NCI-H510A treated with DMSO at 0.1 percent for 48 hours (cell line): Measurements from ENCODE around the gene MTOR.
"Not testable (repeated sequence)": the region's sequence is repeated elsewhere in the genome, so short reads cannot be mapped to it uniquely, and the experiment has no call there.

ENCODE experiments used
- DNase-seq: peaks from one replicate; lab custom pipeline; 2025; lab: John Stamatoyannopoulos, UW

MTOR gene

DNA sequence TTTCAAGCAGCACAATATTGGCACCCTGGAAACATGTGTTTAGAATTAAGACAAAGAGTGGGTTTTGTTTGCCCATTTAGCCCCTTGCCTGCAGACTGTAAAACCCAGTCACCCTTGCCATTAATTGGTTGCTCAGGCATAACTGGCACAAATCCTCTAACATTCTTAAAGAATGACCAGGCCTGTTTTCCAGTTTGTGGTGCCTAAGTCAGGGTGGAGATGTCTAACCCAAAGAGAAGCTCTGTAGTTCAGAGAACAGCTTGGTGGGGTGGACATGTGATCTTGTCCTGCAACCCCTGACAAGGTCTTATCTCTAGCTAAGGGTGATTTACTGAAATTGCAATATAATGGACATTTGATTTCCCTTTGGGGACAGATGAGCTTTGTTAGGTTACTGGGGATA is 82.0 kb downstream of the MTOR start:
- DNase-seq = no peak

DNA sequence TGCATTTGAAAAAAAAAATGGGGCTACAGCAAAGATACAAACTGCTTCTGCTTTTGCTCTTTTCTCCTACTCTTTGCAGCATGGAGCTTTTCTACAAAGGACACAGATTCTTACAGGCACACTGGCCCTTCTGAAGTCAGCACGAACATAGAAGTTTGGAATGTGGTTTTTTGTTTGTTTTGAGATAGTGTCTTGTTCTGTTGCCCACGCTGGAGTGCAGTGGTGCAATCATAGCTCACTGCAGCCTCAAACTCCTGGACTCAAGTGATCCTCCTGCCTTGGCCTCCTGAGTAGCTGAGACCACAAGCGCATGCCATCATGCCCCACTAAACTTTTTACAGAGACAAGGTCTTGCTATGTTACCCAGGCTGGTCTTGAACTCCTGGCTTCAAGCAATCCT is 82.6 kb downstream of the MTOR start:
- not testable (repeated sequence) for DNase-seq

DNA sequence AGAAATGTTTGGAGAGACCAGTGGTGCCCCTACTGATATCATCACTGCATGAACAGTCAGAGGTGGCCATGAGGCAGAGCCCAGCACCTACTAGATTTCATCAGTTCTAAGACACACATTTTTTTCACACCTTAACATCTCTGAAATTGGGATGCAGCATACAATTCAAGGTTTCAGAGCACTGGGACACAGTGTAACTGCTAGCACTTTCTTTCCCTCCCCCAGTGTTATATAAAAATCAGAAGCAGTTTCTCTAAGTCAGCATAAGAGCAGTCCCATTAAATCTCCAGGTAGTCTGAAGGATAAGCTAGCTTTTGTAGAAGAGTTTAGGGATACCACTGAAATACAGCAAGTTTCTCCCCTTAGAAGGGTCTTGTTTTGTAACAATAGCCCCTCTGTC is 83.2 kb downstream of the MTOR start:
- no peak for DNase-seq

DNA sequence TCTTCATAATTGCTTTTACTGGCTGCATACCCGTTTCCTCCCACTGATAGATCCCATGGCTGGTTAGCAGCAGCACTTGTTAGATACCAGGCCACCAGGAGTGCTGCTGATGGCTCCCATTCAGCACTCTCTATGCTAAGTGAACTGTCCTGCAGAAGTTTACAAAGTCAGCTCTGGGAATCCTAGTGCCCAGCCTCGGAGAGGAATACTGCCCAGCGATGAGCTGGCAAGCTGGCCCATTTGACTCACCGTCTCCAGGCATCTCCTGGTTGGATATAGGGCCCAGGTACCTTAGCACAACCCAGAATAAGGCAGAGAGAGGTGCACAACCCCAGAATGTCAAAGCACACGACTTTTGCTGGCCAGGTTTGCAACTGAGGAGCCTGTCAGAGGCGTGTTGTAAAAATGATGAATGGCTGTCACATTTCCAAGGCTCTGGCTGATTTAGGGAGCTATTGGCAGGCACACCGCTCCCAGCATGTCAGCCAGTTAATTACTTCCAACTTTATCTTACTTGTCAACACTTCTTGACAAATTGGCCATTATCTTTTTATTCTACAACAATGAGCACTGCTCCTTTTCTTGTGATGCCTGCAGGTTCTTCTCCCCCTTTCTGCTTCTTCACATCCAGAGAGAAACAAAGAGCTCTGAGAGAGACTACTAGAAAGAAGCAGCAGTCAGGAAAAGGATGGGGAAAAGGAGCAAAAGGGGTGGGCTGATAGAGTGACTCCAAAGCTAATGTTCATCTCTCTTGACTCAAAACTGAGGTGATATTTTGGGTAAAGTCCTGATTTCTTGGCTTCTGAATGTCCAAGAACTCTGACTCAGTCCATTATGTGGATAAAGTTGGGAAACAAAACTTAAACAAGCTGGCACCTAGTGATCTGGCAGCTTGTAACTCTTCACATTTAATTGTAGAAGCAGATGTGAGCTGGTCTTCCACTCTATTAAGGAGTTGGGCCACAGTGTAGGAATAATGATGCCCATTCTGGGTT is 84.0 kb downstream of the MTOR start:
- no peak for DNase-seq

DNA sequence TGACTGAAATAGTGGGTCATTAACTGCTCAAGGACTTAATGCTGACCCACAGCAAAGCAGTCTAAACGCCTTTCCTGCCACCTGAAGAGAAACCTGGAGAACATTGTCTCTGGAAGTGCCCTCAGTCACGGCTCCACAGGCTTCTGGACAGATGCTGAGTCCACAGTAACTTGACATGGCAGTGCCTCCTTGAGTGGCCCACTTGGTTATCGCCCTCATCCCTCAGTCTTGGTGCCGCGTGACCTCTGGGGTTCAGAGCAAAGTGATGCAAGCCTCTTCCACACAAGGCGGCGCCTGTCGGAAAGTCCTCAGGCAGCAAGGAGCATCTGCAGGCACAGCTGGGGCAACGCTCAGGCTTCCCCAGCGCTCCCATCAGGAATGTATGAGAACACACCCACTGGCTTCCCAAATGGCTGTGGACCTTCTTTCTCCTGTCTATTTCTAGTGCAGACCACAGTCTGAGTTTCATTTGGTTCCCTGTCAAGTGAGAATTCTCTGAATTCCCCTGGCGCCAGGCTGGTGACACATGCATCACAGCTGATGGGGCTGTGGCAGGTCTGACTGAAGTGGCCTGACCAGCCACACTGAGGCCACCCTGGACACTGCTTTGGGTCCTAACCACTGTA is 86.2 kb downstream of the MTOR start:
- DNase-seq = no peak

DNA sequence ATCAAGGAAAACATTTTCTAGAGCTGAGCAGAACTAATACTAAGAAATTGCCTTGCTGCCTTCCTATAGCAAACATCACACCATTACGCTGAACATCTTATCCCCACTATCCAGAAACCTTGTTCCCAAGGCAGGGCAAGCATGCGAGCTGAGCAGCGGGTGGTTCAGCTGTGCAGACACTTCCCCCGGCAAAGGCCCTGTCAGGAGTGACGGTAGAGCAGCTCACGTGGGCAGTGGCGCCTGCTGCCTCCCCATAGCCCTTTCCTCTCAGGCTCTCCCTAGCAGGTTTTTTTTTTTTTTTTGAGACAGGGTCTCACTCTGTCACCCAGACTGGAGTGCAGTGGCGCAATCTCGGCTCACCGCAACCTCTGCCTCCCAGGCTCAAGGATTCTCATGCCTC is 86.9 kb downstream of the MTOR start:
- no peak for DNase-seq

DNA sequence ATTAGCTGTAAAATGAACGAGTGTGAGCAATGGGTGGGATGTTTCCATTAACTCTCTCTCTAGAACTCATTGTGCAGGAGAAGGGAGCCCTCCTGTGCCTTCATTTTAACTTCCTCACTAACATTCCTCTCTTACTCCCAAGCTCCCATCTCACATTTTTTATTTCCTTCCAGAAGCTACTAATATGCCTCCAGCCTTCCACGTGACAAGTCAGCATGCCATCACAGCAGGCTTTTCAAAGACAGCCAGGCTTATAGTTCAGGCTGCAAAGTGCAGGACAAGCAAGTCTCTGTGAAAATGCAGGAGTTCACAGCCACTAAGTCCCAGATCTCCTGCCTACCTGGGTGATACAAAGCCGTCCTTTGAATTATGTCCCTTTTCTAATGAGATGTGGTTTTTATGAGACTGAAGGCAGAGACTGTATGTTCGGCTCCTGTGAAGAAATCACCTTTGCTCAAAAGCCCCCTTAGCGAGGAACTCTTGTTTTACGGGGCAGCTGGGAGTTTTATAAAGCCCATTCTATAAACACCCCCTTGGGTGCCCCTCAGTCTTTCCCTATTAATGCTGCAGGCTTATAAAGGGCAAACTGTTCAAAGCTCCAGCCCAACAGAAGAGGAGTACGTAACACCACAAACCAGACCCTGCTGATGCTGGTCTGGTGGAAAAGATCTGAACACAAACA is 87.9 kb downstream of the MTOR start:
- DNase-seq = no peak

DNA sequence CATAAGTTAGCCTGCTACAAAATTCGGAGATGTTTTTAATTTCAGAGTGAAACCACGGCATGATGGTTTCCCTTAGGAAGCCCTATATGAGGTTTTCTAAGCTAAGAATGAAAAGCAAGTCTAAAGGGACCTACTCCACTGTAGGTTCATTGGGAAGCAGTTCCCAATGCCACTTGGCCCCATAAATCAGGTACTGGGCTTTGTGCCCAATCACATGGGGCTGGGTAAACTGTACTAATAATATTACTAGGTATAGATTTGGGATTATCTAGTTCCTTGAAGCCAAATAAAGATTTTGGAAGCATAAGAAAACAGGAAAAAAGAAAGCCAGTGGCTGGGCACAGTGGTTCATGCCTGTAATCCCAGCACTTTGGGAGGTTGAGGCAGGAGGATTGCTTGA is 92.2 kb downstream of the MTOR start:
- no peak for DNase-seq

DNA sequence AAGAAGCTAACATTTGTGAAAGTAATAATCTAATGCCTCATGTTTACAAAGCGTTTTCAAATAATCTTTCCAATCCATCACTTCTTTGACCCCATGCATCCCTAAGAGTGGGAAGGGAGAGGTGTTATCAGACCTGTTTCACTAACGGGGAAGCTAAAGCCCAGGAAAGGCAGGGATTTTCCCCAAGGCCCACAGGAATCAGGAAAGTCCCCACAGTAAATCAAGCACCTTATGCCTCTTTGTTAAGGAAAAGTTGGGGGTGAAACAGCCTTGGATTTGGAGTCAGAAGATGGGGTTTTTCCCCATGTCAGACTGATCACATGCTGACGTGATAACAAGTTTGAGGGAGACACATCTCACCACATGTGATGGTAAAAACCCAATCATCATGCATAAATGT is 93.1 kb downstream of the MTOR start:
- no peak for DNase-seq

DNA sequence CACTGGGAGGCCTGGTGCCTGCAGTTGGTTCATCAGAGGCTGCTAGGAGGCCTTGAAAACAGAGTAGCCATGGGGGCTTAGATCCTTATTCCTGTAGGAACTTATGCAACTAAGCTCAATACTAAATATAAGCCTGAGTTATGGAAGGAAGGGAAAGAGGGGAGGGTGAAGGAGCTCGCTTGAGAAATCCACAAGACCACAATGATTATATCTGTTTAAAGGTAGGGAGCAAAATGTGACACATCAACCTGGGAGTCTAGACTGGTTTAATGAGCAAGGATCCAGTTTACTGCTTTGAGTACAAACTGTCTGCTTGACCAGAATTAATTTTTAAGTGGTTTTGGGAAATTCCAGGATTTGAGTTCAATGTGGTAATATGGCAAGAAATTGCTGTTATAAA is 93.6 kb downstream of the MTOR start:
- no peak for DNase-seq

DNA sequence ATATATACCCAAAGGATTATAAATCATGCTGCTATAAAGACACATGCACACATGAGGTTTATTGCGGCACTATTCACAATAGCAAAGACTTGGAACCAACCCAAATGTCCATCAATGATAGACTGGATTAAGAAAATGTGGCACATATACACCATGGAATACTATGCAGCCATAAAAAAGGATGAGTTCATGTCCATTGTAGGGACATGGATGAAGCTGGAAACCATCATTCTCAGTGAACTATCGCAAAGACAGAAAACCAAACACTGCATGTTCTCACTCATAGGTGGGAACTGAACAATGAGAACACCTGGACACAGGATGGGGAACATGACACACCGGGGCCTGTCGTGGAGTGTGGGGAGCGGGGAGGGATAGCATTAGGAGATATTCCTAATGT is 95.6 kb downstream of the MTOR start:
- not testable (repeated sequence) for DNase-seq

DNA sequence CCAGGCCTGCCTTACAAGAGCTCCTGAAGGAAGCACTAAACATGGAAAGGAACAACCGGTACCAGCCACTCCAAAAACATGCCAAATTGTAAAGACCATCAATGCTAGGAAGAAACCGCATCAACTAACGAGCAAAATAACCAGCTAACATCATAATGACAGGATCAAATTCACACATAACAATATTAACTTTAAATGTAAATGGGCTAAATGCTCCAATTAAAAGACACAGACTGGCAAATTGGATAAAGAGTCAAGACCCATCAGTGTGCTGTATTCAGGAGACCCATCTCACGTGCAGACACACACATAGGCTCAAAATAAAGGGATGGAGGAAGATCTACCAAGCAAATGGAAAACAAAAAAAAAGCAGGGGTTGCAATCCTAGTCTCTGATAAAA is 99.6 kb downstream of the MTOR start:
- not testable (repeated sequence) for DNase-seq

DNA sequence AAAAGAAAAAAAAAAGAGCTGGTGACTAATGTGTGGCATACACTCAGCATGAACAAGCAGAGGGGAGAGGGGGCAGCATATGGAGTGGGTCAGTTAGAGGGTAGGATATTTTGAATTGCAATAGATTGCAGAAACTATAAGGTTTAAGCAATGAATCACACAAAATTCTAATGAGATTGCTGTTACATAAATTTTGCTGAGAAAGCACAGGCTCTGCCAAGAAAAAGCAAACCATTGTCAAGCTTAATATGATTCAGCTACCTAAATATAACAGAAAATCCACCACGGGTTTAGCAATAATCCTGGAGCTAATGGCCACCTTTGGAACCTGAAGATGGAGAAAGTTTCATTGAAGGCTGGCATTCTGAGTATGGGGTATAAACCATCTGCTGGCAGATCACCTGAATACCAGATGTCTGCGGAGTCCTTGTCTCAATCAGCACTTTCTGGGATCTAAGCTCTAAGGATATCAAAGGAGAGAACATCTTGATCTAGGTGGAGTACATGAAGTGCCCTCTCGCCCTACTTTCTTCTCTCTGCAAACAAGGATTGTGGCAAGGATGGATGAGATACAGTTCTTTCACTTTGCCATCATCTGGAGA is 103.5 kb downstream of the MTOR start:
- no peak for DNase-seq

DNA sequence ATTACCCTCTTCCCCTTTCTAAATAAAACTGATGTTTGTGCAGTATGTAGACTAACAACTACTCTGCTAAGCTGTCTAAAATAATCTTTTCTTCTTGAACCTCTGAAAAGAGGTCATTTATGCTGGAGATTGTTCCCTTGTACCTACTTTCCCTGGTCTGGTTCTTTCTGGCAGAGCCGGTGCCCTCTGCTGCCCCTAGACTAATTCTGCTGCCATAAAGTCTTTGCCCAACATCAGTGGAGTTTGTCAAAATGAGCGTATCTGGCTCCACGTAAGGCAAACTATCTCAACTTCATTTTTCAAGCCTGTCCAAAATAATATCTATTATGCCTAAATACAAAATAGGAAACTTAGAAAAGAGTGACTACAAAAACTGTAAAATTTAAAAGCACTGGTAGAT is 104.1 kb downstream of the MTOR start:
- no peak for DNase-seq

DNA sequence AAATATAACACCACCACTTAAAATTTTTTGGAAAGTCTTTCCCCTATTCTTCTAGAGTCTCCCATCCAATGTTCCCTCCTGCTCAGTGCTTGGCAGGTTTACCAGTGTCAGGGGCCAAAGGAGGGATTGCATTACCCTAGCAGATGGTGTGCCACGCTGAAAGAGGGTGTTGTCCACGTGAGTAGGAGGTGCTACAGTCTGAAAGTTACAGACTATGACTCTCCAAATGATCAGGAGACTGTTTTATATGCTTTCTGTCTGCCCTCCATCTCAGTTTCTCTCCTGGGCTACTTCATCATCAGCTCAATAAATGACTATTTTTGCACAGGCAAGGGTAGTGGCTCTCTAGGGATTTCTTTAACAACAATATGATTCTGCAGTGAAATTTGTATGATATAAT is 104.5 kb downstream of the MTOR start:
- peak; percentile 73 for DNase-seq

DNA sequence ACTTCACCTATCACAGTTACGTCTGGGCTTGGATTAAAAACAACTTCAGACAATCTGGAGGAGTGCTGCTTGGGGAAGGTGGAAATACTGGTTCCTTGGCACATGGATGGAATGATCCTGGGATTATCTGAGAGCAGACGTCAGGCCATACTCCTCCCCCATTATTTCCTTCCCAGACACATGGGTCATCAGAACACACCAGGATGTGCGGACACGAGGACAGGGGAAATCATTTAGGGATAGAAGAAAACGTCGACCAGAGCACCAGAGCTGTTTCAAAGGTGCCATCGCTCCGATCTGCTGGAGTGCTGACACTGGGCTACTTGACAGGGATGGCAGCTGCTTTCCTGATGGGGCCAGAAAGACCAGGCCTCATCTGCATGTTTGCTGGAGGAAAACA is 105.0 kb downstream of the MTOR start:
- DNase-seq = no peak

DNA sequence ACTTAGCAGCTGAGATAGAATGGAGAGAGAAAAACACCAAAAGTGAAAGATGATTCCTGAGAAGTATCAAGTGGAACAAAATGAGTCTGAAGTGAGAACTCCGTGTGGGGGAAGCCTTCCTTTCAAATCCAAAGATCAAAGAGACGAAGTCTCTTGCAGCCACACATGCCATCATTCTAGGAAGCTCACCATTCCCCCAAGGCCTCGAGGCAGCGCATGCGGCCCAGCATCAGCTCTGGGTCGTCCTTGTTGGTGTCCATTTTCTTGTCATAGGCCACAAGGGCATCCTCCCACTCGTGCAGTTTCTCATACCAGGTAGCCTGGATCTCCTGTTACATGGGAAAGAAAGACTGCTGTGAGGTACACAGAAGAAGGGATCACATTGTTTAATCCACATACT is 105.4 kb downstream of the MTOR start:
- DNase-seq = no peak

DNA sequence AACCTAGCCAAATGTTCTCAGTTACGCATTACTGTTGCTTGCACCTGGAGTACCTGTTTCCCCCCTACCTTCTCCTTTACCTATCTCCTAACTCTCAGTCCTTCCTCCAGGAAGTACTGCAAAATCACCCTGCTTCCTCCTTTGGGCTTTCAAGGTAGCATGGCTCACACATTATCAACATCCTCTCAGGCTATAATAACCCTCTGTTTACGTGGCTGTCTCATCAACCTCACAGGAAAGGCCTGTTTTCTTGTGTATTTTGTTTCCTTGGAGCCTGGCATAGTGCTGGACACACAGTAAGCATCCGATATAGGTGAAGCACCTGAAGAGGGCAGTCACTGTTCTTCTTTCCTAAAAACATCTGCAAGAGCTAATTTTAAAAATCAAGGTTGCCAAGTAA is 105.9 kb downstream of the MTOR start:
- no peak for DNase-seq

DNA sequence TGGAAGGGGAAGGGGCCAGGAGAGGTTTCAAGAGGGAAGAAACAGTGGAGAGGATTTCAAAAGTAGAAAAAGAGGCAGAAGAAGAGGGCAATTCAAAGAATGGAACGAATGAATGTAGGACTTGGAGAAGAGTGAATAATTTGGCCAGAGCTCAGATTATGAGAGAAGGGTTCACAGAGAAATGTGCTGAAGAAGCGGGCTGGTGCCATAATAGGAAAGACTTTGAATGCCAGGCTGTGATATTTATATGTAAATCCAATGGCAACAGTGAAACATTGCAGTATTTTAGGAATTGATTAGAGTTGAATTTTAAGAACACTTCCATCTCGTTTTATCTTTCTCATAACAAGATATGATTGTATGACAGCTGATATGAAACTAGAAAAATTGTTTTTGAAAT is 109.2 kb downstream of the MTOR start:
- no peak for DNase-seq

DNA sequence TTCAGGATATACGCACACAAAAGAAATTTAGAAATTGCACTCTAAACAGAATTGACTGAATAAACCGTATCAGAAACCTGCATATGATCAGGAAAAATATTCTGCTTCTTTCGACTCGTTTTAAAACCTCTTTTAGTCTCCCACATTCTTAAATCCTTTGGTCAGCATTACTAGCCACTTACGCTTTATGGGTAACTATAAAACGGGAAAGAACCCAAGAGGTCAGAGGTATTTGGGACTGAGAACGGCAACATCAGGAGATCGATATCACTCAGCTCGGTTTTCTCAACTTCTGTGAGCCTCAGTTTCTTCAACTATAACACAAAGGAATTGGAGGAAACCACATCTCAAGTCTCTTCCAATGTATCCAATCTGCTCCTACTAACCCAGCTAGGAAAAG is 109.6 kb downstream of the MTOR start:
- DNase-seq = no peak

DNA sequence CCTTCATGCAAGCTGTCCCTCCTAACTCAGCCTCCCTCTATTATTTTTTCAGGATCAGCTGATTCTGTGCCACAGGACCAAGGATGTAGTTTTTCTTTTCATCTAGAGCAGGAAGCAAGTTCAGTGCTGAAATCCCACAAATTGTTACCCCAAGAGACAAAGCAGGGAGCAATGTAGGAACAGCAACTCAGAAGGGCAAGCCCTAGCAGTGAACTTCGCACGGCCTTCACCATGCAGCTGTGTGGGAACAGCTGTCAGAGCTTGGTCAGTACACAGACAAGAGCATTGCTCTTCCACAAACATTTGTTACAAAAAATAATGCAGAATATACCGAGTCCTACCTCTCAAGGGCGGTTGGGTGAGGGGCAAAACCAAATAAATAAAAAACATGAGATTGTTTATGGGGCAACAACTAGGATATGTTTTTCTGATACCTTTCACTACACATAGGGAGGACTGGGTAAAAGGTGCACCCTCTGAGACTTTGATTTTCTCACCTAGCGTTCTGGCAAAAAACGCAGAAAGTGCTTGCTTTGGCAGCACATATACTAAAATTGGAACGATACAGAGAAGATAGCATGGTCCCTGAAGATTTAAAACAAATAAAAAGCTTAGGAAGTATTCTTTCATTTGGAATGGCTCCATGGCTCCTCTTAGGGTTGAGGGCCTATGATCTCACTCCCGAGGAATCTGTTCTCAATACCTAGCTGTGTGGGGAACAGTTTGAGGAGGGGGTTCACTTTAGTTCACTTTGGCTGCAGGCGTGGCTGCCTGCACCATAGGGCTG is 110.3 kb downstream of the MTOR start:
- DNase-seq = no peak

DNA sequence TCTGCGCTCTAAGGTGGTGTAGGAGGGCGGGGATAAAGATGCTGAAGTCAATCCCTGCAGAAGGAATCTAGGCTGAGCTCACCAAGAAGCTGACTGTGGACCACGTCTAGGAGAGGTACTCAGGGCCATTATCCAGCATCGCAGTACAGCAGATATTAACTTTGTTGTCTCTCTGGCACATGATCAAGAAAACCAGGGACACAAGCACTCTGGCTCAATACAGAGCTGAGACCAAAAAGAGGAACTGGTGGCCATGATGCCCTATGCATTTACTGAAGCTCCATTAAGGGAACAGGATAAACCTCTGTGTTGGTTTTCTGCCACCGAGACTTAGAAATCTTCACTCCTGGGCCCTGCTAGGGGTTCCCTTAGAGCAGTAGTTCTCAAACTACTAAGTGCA is 111.2 kb downstream of the MTOR start:
- no peak for DNase-seq
